PC-3 (cell line): ENCODE results near the gene TNFAIP3.
"Not testable (repeated sequence)": the region's sequence is repeated elsewhere in the genome, so short reads cannot be mapped to it uniquely, and the experiment has no call there.

ENCODE experiments used
- CTCF ChIP-seq: fragments of 300-600 bp; sonication (generic); conservative IDR thresholded peaks from 2 replicates; pipeline ENCODE4 v1.5.1; 2017; ENCODE audit warnings: antibody characterized with exemption, low read depth, mild to moderate bottlenecking, low read length
- EZH2phosphoT487 ChIP-seq: fragments of 300-600 bp; sonication (generic); IDR thresholded peaks from 2 replicates; pipeline ENCODE4 v1.6.1; 2018; ENCODE audit warnings: mild to moderate bottlenecking, antibody characterized with exemption, low read length, borderline replicate concordance

- not testable (repeated sequence) for TF ChIP-seq CTCF, EZH2phosphoT487
Observed at GRCh38 chr6:137838090-137838489, 29.0 kb upstream of the TNFAIP3 start.
